NCI-H748 treated with DMSO at 0.1 percent for 48 hours (cell line): ENCODE results near the gene MDM1.
A peak's percentile ranks its signal among the peaks of the same experiment; 100 is the strongest.

Experiments
- DNase-seq: peaks from one replicate; lab custom pipeline; 2025; lab: John Stamatoyannopoulos, UW

Gene MDM1

GRCh38 chr12:68319988-68320623 is 12.1 kb downstream of the MDM1 start:
- DNase-seq: no peak

DNA sequence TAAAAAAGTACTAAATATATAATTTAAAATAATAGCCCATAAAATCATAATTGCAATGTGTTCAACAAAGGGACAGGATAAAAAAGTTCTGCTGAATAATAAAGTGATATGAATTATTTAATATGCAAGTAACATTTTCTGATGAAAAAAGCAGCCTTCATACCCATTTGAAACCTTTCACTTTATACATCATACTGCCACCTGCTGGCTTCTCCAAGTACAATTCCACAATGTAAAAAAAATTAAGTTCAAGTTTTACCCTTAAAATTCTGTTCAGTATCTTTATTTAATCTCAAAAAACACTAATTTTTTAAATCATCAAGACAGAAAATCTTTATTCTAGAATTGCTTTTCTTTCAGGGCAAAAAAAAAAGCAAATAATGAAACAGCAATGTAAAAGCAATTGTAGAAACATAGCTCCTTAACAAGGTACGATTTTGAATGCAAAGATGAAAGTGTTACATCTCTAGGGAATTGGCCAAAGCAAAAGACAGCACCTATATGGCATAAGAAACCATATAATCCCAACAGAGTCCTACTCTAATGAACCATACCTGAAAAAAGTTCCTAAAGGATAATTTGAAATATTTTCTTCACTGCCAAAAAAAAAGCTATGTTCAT is 15.0 kb downstream of the MDM1 start:
- DNase-seq: peak; percentile 23

DNA sequence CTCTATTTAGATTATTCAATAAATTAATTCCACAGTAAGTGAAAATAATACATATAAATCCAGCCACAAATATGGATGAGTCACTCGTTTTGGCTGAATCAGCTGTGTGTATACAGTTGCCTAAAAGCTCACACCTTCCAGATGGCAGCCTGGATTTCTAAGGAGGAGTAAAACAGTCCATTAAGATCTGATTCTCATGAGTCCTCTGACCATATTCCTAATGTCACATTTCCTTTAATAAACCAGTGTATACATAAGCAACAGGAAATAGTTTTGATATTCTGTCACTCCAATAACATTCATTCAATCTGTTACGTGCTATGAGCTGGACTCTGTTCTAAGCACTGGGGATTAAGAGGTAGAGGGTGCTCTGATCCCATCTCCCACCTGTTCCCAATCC is 21.8 kb downstream of the MDM1 start:
- DNase-seq: no peak

- DNase-seq: no peak
Observed at GRCh38 chr12:68306564-68306963, 25.6 kb downstream of the MDM1 start.

DNA sequence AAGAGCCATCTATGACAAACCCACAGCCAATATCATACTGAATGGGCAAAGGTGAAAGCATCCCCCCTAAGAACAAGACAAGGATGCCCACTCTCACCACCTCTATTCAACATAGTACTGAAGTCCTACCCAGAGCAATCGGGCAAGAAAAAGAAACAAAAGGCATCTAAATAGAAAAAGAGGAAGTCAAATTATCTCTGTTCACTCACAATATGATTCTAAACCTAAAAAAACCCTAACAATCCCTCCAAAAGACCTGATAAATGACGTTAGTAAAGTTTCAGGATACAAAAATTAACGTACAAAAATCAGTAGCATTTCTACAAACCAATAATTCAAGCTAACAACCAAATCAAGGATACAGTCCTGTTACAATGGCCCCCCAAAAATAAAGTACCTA is 26.9 kb downstream of the MDM1 start:
- DNase-seq: no peak

GRCh38 chr12:68304626-68305025 is 27.5 kb downstream of the MDM1 start:
- no peak for DNase-seq

- DNase-seq: no peak
Observed at GRCh38 chr12:68303850-68304249, 28.3 kb downstream of the MDM1 start.

DNA sequence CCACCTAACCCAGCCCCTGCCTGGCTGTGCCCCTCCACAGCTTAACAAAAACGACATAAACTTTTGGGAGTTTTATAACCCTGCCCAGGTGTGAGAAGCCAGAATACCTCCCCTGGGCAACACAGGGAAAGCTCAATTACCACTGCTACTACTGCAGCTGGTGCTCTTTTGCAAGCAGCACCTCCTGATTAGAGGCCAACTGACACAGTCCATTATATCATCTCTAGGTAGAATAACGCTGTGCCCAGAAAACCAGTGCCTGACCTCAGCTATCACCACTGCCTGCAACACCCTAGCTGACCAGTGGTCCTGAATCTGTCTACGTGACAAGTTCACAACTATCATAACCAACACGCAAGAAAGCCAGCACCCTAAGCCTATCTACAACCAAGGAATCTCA is 34.2 kb downstream of the MDM1 start:
- DNase-seq: no peak

DNA sequence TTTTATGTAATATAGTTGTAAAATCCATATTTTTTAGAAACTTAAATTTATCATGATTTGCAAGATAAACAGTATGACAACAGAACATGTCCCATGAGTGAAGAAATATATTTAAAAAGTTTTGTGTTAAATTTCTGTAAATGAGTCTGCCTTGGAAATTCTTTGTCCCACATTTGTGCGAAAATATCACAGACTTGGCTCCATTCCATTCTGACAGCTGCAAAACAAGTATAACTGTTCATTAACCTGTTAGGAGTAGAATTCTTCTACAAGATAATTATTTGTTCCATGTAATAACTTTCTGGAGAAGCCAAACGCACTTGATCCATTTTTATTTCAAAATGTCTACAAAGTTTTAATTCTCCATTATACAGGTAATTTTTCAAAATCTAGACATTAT is 37.9 kb downstream of the MDM1 start:
- DNase-seq: no peak

DNA sequence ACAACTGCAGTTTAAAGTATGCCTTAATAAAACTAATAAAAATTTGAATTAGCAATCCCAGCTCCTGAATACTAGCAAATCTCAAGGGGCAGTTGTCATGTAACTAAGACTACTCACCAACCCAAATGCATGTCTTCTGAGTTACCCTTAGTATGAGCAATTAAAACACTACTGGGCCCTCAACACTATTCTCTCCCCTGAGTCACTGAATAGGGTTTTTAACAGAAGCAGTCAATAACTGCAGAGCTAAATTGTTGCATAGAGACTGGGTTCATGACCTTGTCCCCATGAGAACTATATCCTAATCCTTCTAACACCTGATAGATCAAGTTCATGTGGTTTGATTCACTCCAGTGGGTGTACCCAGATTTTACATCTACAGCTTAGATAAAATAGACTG is 38.8 kb downstream of the MDM1 start:
- DNase-seq: no peak

- no peak for DNase-seq
Observed at GRCh38 chr12:68292151-68292943, 39.8 kb downstream of the MDM1 start.

GRCh38 chr12:68291396-68292036 is 40.6 kb downstream of the MDM1 start:
- no peak for DNase-seq

GRCh38 chr12:68290126-68290525 is 42.0 kb downstream of the MDM1 start:
- no peak for DNase-seq

DNA sequence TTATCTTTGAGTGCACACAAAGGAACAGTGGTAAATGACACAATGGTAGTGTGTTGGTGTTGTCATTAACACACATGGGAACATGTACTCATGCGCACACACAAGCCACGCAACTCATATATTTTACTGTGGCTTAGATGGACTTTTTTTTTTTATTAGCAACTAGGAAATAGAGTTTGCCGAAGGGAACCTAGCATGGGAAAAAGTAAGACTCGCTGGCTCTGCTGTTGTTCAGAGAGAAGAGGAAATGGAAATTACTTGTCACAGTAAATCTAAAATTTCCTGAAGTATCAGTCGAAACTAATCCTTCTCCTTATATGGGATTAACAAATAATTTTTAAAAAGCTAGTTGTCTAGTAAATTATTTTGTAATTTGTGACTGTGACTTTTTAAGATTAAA is 45.1 kb downstream of the MDM1 start:
- no peak for DNase-seq

DNA sequence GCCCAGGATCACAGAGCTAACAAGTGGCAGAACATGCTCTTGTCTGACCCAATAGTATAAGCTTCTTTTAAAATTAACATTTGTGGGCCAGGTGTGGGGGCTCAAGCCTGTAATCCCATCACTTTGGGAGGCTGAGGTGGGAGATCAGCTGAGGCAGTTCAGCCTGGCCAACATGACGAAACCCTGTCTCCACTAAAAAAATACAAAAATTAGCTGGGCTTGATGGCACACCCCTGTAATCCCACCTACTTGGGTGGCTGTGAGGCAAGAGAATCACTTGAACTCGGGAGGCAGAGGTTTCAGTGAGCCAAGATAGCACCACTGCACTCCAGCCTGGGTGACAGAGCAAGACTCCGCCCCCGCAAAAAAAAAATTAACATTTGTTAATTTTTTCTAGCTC is 45.8 kb downstream of the MDM1 start:
- DNase-seq: no peak

DNA sequence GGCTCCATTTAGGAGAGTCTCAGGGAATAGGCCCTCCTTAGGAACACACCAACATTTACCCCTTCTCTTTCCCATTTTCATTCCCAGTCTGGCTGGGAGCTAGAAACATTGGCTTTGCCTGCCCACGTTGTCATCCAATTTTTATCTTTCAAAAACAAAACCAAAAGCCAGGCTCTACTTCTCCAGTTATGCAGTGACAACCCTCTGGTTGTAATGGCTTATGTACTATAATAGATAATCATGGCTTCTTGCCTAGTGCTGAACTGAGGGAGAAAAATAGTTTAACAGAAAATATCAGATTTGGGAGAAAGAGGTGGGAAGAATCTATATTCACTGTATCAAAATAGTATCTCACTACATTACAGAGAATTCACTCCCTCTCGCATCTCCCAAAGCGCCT is 46.6 kb downstream of the MDM1 start:
- DNase-seq: no peak

GRCh38 chr12:68281322-68282077 is 50.7 kb downstream of the MDM1 start:
- no peak for DNase-seq

DNA sequence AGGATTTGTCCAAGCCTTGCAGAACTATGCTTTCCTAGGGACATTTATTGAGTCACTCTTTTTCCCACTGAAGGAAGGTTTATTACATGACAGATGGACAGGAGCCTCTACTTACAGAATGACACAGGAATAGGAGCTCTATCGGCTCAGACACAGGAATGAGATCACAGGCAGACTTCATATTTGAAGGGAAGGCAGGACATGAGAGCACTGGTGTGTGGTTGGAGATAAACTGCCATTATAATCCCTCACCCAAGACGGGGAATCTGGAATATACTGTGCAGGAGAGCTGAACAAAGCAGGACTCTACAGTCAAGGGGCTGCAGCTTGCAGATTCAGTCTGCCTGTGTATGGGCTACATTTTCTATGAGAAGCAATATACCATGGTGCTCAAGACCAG is 51.9 kb downstream of the MDM1 start:
- no peak for DNase-seq

GRCh38 chr12:68279227-68280054 is 52.7 kb downstream of the MDM1 start:
- no peak for DNase-seq

DNA sequence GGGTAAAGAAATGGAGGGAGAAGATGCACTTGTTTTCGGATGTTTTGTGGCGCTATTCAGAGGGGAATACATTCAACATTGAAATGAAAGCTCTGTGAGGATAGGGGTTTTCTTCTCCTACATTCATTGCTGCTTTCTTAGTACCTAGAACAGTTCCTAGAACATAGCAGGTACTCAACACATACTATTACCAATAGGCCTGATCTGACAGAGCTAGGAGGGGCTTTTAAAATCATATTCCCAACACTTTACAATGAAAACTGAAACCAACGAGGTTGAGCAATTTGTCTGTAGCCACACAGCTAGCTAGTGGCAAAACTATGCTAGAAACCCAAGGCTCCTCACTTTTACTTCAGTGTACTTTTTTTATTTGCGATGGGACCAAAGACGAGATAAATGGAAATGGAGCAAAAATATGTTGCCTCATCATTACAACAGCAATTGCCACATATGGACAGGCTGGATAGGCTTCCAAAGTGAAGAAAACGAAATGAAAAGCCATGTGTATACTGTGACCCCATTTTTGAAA is 55.7 kb downstream of the MDM1 start:
- no peak for DNase-seq

- DNase-seq: no peak
Observed at GRCh38 chr12:68272732-68273131, 59.4 kb downstream of the MDM1 start.
